ENCODE data around the gene SREBF1.
A peak's percentile ranks its signal among the peaks of the same experiment; 100 is the strongest.

The SREBF1 gene

DNA sequence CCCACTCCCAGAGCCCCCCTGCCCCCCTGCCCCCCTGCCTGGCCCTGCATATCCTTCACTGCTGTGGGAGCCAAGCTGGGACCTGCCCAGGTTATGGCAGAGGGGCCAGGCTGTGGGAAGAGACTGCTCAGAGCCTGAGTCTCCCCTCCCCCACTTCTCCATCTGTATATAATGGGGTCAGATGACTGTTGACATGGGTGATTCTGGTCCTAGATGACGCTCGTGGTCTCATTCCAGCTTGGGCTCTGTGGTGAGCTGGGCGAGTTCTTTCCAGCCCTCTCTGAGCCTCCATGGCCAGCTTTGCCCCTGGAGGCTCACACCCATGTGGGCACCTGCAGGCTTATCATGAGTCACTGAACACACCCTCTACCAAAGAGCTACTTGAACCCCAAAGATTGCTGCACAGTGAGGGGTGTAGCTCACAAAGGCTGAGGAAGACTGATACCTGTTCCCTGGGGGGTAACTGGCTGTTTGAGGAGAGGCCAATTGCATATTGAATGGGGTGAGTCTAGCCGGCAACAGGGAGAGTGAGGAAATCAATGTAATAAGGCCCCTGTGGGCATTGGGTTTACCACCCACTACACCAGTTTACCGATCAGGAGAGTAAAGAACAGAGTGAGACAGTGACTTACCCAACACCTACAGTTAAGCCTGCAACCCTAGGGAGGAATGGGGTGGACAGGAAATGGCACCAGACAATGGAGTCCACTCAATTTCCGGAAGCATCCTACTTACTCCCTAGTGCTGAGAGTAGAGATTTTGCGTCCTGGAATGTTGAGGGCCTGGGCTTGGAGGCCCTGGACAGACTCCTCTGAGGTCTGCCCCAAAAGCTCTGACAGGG is 4.2 kb upstream of the SREBF1 start:
- peak overlapping the region; percentile 90 for H3K27ac Mint-ChIP-seq
- peaks cover 2% of the 10 kb centered on the region for H3K36me3 Mint-ChIP-seq
- no peak for DNase-seq
- H3K9me3 Mint-ChIP-seq, result no peaks in the 10 kb centered on the region
- CTCF ChIA-PET, result interaction anchor here (0.9 to 1.1 kb wide), 2 partner anchors 8 to 9 kb away, joined by 3 read pairs; no protein-coding TSS in a partner anchor
- peaks cover 2% of the 10 kb centered on the region for H3K27me3 Mint-ChIP-seq
- H3K4me3 Mint-ChIP-seq, result peak overlapping the region; percentile 76
- peaks cover 48% of the 10 kb centered on the region for H3K4me1 Mint-ChIP-seq

- peaks cover 4% of the 10 kb centered on the region for H3K27me3 Mint-ChIP-seq
- peaks cover 57% of the 10 kb centered on the region for H3K4me1 Mint-ChIP-seq
- peak overlapping the region; percentile 96 for H3K27ac Mint-ChIP-seq
- CTCF ChIA-PET, result interaction anchor here (0.9 to 1.8 kb wide), 2 partner anchors 9 kb away, joined by 3 to 12 read pairs; no protein-coding TSS in a partner anchor
- no peaks in the 10 kb centered on the region for H3K9me3 Mint-ChIP-seq
- peaks cover 10% of the 10 kb centered on the region for H3K36me3 Mint-ChIP-seq
- DNase-seq, result peak; percentile 89
- peak overlapping the region; percentile 81 for H3K4me3 Mint-ChIP-seq
Observed at GRCh38 chr17:17839791-17840707, 3.3 kb upstream of the SREBF1 start.

DNA sequence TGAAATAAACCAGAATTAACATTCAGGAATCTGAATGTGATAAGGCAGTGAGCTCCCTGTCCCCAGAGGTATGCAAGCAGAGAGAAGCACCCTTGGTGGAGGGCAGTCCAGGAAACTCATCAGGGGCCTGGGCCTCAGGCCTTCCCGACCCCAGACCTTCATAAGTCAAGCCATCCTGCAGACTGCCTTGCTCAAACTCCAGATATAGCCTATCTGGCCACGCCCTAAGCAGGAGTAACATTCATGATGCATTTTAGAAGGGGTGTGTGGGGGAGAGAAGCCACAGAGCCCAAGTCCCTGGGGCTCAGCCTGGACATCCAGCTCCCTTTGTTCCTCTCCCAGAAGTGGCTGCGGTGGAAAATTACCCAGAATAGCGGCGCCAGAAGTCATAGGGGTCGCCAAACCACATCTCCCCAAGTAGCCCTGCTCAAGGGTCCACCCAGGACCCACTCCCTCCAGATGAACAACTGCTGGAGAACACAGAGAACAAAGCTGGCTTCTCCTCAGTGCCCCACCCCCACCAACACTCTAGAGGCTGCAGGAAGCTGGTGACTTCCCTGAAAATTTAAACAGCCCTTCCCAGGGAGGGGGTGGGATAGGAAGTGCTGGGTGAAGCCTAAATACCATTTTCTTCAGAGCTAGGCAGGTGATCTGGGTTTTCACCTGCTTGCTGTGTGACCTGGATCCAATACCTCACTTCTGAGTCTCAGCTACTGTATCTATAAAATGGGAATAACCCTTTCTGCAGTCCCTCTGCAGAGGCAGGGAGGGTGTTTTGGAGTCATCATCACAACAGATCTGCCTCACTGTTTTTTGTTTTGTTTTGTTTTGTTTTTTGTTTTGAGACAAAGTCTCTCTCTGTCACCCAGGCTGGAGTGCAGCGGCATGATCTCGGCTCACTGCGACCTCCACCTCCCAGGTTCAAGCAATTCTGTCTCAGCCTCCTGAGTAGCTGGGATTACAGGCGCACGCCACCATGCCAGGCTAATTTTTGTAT is 1.5 kb upstream of the SREBF1 start:
- H3K27me3 Mint-ChIP-seq, result peaks cover 4% of the 10 kb centered on the region
- no peaks in the 10 kb centered on the region for H3K9me3 Mint-ChIP-seq
- peak overlapping the region; percentile 96 for H3K27ac Mint-ChIP-seq
- peaks cover 75% of the 10 kb centered on the region for H3K4me1 Mint-ChIP-seq
- no peak for DNase-seq
- H3K4me3 Mint-ChIP-seq, result peak overlapping the region; percentile 86
- peaks cover 28% of the 10 kb centered on the region for H3K36me3 Mint-ChIP-seq
- CTCF ChIA-PET, result interaction anchor here (0.8 to 1.8 kb wide), 4 partner anchors 11 to 25 kb away, joined by 4 to 12 read pairs (median 7); no protein-coding TSS in a partner anchor

DNA sequence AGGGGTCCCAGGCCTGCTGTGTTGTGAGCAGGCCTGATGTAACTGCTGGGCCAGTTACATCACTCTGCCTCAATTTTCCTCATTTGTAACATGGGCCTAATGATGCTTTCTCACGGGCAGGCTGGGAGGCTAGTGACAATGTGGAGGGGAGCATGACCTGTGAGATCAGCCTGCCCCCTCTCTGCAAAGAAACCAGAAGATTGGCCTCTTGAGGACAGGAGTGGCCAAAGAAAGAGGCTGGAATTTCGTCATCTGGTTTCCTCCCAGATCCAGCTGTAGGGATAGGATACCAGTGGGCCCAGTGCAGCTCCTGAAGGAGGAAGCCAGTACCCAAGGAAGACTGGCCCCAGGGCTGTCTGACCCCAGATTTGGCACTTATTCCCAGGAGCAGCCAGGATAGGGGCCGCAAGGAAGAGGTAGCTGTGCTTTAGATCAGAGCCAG is 615 bp upstream of the SREBF1 start:
- peaks cover 29% of the 10 kb centered on the region for H3K36me3 Mint-ChIP-seq
- peak overlapping the region; percentile 86 for H3K4me3 Mint-ChIP-seq
- CTCF ChIA-PET, result interaction anchor here (1.5 to 1.7 kb wide), 3 partner anchors 12 to 22 kb away, joined by 6 to 10 read pairs (median 8); no protein-coding TSS in a partner anchor
- H3K27me3 Mint-ChIP-seq, result peaks cover 4% of the 10 kb centered on the region
- peak overlapping the region; percentile 96 for H3K27ac Mint-ChIP-seq
- no peaks in the 10 kb centered on the region for H3K9me3 Mint-ChIP-seq
- DNase-seq, result no peak
- peaks cover 76% of the 10 kb centered on the region for H3K4me1 Mint-ChIP-seq

DNA sequence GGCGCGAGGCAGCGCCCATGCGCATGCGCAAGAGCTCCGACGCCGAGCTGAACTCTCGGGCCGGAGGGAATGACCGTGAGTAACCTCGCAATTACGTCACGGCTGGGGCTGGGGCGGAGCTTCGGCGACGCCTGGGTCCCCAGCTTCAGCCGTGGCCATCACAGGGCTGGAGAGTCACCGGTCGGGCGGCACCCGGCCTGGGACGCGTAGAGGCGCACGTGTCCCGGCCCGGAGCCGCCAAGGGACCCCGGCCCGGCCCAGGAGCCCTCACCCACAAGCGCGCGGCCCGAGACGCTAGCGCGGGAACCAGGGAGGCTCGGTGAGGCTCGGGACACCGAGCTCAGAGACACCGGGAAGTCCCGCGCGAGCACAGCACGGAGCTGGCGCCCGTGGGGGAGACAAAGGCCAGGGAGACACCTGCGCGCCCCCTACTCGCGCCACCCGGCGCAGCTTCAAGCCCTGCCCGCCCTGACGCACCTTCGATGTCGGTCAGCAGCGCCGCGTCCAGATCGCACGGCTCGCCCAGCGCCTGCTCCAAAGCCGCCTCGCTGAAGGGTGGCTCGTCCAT is 452 bp downstream of the SREBF1 start:
- peak overlapping the region; percentile 96 for H3K27ac Mint-ChIP-seq
- CTCF ChIA-PET, result interaction anchor here (1.2 to 2.0 kb wide), 6 partner anchors 11 to 21 kb away, joined by 3 to 12 read pairs (median 6); no protein-coding TSS in a partner anchor
- peak; percentile 98 for DNase-seq
- H3K9me3 Mint-ChIP-seq, result no peaks in the 10 kb centered on the region
- H3K4me3 Mint-ChIP-seq, result peak overlapping the region; percentile 86
- peaks cover 4% of the 10 kb centered on the region for H3K27me3 Mint-ChIP-seq
- peaks cover 75% of the 10 kb centered on the region for H3K4me1 Mint-ChIP-seq
- H3K36me3 Mint-ChIP-seq, result peaks cover 36% of the 10 kb centered on the region

DNA sequence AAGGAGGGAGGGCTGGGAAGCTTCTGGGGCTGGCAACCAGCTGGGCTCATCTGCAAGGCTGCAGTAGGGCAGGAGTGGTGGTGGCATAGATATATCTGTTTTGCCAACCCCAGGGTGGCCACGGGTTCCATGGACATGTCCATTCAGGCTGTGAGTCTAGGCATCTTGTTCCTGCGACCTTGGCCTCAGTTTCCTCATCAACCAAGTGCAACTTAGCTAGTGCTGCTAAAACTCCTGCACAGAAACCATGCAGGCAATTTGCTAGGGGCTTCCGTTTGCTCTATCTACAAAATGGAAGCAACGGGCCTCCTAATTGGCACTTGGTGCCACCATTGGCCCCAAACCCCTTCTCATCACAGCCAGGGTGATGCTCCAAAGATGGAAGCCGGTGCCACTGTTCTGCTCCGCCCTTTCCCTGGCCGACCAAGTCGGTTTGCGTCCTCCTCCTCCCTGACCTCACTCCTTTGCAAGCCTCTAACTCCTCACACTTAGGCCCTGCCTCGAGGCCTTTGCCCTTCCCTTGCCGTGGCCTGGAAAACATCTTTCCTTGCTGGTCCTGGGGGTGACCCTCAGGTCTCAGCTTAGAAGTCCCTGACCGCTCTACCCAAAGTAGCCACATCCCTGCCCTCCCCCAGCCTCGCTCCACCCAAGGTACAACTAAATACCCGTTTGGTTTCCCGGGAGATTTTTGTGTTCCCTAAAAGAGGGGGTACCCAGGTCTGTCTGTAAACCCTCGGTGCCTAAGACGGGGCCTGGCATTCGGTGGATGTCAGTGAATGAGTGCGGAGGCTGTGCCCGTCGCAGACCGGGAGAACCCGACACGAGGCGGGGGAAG is 1.2 kb downstream of the SREBF1 start:
- Mint-ChIP-seq H3K4me1 (peaks cover 72% of the 10 kb centered on the region), H3K9me3 (no peaks in the 10 kb centered on the region), H3K27me3 (peaks cover 4% of the 10 kb centered on the region), H3K4me3 (peak overlapping the region; percentile 86), H3K27ac (peak overlapping the region; percentile 96), H3K36me3 (peaks cover 41% of the 10 kb centered on the region)
- DNase-seq, result no peak
- CTCF ChIA-PET, result interaction anchor here (1.2 to 2.0 kb wide), 6 partner anchors 11 to 21 kb away, joined by 3 to 12 read pairs (median 6); no protein-coding TSS in a partner anchor

DNA sequence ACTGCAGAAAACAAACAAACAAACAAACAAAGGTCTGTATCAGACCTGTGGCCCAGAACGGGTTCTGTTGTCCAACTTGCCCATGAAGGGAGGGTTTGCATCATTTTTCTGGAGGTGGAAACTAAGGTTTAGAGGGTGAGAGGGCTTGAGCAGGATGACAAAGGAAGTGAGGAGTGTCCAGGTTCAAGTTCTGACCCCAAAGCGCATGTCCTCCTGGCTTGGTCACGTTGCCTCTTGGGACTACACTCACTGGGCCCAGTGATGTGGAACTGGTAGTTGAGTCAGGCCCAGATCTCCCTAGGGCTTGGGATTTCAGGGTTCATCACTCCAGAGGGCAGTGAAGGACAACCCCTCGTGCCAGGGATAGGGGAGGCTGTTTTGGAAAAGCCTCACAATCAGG is 1.8 kb downstream of the SREBF1 start:
- H3K27me3 Mint-ChIP-seq, result peaks cover 4% of the 10 kb centered on the region
- peaks cover 45% of the 10 kb centered on the region for H3K36me3 Mint-ChIP-seq
- no peak for DNase-seq
- peak overlapping the region; percentile 86 for H3K4me3 Mint-ChIP-seq
- peak overlapping the region; percentile 96 for H3K27ac Mint-ChIP-seq
- no peaks in the 10 kb centered on the region for H3K9me3 Mint-ChIP-seq
- peaks cover 76% of the 10 kb centered on the region for H3K4me1 Mint-ChIP-seq
- CTCF ChIA-PET, result interaction anchor here (1.8 to 2.0 kb wide), 2 partner anchors 10 to 22 kb away, joined by 4 to 7 read pairs; no protein-coding TSS in a partner anchor

DNA sequence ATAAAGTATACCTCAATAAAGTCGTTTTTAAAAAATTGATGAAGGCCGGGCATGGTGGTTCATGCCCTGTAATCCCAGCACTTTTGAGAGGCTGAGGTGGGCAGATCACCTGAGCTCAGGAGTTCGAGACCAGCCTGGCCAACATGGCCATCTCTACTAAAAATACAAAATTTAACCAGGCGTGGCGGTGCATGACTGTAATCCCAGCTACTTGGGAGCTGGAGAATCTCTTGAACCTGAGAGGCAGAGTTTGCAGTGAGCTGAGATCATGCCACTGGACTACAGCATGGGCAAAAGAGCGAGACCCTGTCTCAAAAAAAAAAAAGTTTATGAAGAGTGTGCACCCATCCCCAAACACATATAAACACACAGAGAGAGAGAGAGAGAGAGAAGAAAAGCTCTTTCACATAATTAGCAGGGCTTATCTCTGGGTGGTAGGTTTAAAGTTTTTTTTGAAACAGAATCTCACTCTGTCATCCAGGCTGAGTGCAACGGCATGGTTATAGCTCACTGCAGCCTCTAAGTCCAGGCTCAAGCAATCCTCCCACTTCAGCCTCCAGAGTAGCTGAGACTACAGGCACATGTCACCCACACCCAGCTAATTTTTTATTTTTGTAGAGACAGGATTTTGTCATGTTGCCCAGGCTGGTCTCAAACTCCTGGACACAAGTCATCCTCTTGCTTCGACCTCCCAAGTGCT is 3.0 kb downstream of the SREBF1 start:
- peak overlapping the region; percentile 86 for H3K4me3 Mint-ChIP-seq
- peaks cover 71% of the 10 kb centered on the region for H3K4me1 Mint-ChIP-seq
- DNase-seq, result no peak
- peaks cover 48% of the 10 kb centered on the region for H3K36me3 Mint-ChIP-seq
- H3K9me3 Mint-ChIP-seq, result no peaks in the 10 kb centered on the region
- peak overlapping the region; percentile 96 for H3K27ac Mint-ChIP-seq
- peaks cover 4% of the 10 kb centered on the region for H3K27me3 Mint-ChIP-seq
- CTCF ChIA-PET, result no interaction called here

DNA sequence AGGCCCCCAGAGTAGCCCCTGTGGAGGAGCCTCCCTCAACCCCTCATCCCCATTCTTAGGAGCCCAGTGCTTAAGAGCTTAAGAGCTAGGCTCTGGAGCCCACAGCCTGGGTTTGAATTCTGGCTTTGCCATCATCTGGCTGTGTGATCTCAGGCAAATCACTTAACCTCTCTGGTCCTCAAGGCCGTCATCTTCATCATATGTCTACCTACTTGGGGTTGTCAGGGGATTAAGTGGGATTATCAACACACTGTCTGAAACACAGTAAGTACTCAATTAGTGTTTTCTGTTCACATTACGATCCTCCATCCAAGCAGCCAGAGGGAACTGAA is 4.8 kb downstream of the SREBF1 start:
- no peaks in the 10 kb centered on the region for H3K9me3 Mint-ChIP-seq
- H3K4me1 Mint-ChIP-seq, result peaks cover 71% of the 10 kb centered on the region
- H3K36me3 Mint-ChIP-seq, result peaks cover 51% of the 10 kb centered on the region
- H3K27me3 Mint-ChIP-seq, result peaks cover 4% of the 10 kb centered on the region
- no peak for DNase-seq
- H3K4me3 Mint-ChIP-seq, result peak overlapping the region; percentile 2
- CTCF ChIA-PET, result interaction anchor here (0.9 kb wide), 1 partner anchor 20 kb away, joined by 3 read pairs; no protein-coding TSS in a partner anchor
- no peak overlapping the region for H3K27ac Mint-ChIP-seq

DNA sequence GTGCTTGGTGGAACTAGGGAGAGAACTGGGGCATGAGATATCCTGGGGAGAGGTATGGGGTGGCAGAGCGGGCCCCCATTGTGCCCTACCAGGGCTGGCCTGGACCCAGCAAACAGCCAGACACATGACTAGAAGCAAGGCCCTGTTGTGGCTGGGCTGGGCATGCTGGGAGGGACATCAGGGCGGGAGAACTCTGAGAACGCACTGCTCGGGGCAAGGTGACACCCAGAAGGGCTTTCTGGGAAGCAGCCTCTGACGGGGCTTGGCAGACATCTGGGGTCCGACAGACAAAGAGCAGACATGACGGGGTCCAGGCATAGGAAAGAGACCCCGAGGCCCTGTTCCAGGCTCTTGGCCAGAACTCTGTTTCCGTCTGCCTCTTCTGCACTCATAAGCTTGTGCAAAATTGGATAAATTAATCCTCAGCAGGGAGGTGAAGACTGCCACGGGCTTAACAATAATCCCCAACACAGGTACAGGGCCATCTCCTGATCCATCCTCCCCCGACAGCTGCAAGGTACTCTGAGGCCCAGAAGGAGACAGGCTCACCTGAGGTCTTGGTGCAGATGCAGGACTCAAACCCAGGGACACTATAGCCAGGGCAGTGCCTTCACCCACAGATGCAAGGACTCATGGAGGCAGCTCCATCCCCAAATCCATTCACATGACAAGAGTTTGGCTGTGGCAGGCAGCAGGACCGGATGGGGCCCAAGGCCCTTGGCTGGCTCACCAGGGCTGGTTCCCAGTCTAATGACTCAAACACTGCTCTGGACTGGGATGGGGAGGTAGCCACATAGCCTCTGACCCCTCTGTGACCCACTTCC is 5.4 kb downstream of the SREBF1 start:
- Mint-ChIP-seq H3K36me3 (peaks cover 57% of the 10 kb centered on the region), H3K4me1 (peaks cover 75% of the 10 kb centered on the region), H3K27ac (peak overlapping the region; percentile 68), H3K9me3 (no peaks in the 10 kb centered on the region), H3K4me3 (no peak overlapping the region), H3K27me3 (peaks cover 4% of the 10 kb centered on the region)
- CTCF ChIA-PET, result interaction anchor here (0.8 to 0.9 kb wide), 2 partner anchors 18 to 19 kb away, joined by 3 read pairs; no protein-coding TSS in a partner anchor
- no peak for DNase-seq

DNA sequence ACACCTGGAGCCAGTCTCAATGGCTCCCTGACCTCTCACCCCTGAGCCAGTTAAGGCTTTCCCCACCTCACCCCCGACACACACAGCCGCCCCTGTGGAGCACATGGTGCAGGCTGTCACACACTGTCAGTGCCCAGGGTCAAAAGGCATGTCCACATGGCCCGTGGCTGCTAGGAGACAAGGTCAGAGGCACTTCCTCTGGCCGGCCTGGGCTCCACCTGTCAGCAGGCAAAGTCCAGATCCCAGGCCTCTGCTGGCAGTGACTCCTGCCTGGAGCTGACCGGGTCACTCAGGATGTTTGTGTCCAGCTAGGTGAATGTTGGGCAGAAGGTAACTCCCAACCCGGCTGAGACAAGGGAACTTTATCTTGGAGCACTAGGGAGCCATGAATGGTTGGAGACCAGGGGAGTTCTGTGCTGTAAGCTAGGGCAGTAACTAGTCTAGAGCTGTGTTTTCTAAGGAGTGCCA is 6.0 kb downstream of the SREBF1 start:
- Mint-ChIP-seq H3K36me3 (peaks cover 56% of the 10 kb centered on the region), H3K4me3 (no peak overlapping the region), H3K4me1 (peaks cover 78% of the 10 kb centered on the region), H3K9me3 (no peaks in the 10 kb centered on the region), H3K27ac (peak overlapping the region; percentile 68), H3K27me3 (no peaks in the 10 kb centered on the region)
- CTCF ChIA-PET, result interaction anchor here (0.8 kb wide), 1 partner anchor 18 kb away, joined by 3 read pairs; no protein-coding TSS in a partner anchor
- DNase-seq, result no peak

Data from activated naive CD4-positive, alpha-beta T cell treated with anti-CD3 and anti-CD28 coated beads, Interleukin-2, amount 10 ng/mL, durations not matched to agents 7 days and 5 days (primary cell).